Middle frontal gyrus (tissue), 1 donor: Measurements from ENCODE around the gene ANAPC5.
"Not testable (repeated sequence)": the region's sequence is repeated elsewhere in the genome, so short reads cannot be mapped to it uniquely, and the experiment has no call there.

ENCODE experiments used
- DNase-seq: peaks from one replicate; pipeline ENCODE4 v3.0.0-alpha.2; 2015; ENCODE audit warnings: low spot score; ENCODE audit errors: extremely low spot score

The ANAPC5 gene, protein sequence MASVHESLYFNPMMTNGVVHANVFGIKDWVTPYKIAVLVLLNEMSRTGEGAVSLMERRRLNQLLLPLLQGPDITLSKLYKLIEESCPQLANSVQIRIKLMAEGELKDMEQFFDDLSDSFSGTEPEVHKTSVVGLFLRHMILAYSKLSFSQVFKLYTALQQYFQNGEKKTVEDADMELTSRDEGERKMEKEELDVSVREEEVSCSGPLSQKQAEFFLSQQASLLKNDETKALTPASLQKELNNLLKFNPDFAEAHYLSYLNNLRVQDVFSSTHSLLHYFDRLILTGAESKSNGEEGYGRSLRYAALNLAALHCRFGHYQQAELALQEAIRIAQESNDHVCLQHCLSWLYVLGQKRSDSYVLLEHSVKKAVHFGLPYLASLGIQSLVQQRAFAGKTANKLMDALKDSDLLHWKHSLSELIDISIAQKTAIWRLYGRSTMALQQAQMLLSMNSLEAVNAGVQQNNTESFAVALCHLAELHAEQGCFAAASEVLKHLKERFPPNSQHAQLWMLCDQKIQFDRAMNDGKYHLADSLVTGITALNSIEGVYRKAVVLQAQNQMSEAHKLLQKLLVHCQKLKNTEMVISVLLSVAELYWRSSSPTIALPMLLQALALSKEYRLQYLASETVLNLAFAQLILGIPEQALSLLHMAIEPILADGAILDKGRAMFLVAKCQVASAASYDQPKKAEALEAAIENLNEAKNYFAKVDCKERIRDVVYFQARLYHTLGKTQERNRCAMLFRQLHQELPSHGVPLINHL

DNA sequence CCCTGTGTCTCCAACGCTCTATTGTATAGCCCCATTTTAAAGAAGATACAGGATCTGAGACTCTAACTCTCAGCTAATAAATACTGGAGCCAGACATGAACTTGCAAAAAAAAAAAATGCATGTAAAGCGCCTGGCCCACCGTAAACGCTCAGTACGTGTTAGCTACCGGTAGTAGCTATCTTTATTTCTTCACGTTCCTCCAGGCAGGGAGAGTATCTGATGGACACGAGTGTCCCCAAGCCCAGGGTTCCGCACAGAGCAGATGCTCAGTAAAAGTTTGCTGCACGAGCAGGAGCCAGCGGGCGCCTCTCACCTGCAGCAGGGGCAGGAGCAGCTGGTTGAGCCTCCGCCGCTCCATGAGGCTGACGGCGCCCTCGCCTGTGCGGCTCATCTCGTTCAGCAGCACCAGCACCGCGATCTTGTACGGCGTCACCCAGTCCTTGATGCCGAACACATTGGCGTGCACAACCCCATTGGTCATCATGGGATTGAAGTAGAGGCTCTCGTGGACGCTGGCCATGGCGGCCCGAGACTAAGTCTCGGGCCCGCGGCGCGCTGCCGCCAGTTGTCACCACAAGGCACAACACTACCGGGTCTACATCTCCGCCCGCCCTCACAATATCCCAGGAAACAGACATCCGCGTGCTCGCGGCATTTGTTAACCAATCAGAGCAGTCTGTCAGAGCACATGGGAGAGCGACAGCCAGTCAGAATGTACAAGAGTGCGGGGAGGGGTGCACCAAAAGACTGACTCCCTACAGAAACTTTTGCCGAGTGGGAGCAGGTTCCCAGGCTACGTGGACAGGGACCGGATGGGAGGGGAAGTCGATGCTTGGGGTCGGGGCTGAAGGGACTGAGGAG lies at the start of gene ANAPC5:
Gene ANAPC5 (minus strand): TSS at position 592 of the 862 bp plus-strand sequence. CDS start 71 bp downstream, at position 521.
- DNase-seq, result peak; percentile 96

DNA sequence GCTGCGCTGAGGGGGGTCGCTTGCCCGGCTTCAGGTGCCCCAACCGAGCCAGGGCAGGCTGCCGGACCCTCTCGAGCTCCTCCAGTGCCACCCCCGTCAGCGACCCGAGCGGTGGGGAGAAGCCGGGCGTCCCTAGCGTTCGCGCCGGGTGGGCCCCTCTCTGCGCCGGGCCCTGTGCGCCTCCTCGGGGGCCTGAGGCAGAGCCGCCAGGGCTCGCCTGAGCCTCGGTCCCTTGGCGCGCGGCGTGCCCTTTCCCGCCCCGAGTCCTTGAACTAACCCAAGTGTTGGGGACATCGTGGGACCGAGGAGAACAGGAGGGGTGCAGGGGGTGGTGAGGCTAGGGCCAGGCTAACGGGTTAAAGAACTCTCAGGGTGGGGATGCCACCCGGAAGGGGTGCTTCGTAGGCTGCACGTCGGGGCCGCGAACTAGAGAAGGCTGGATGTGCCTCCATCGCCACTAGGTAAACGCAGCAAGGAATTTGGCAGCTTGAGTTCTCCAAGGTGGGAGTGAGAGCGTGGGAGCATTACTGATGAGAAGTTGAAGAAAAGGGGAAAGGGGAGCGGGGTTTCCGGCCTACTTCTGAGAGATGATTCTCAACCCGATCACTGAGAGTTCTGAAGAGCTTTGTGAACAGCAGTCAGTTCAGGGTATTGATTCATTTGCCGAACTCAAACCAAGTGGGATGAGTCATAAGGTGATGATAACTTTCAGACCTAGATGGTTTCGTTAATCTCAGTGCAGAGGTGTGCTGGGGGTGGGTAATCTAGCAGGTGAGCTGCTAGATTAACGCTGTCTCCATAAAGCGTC lies 48.3 kb upstream of the ANAPC5 start:
- no peak for DNase-seq

DNA sequence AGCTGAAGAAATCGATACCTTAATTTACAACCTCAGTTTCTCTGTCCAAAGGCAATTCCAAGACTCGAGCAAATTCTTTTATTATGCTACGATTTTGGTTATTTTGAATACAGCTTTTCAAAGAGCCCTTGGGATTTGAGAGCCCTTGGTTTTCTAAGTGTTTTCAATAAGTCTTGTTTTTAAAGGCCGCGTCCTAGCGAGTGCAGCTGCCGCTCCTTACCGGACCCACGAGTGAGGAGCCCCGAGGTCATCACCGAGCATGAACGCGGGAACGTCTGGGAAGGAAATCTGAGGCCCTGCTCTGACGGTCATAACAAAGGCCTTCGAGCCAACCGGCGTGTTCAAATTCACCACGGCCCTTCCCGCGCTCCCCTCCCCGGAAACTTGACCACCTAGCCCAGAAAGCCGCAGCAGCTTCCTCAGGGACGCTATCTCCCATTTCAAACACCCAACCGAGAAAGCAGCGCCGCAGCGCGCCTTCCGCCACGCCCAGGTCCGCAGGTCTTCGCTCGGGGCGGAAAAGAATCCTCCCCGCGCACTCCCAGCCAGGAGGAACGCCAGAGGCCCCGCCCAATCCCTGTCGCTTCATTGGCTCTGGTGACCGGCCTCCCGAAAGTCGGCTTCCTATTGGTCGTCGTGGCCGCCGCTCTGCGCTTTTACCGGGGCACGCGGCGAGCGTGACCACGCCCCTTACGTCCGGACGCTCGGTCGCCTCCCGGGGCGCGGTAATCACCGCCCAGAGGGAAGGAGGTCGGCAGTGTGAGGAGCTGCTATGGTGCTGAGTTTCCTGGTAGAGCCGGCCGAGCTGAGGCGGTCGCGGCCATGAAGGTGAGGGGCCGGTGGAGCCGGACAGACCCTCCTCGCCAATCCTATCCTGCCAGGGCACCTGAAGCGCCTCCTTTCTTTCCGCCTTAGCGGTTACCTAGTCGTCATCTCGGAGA lies 47.5 kb upstream of the ANAPC5 start, which contains the start of gene RNF34:
Gene RNF34 (plus strand): TSS at position 728 of the 941 bp plus-strand sequence. CDS start 95 bp downstream, at position 823.
- DNase-seq, result peak; percentile 96

DNA sequence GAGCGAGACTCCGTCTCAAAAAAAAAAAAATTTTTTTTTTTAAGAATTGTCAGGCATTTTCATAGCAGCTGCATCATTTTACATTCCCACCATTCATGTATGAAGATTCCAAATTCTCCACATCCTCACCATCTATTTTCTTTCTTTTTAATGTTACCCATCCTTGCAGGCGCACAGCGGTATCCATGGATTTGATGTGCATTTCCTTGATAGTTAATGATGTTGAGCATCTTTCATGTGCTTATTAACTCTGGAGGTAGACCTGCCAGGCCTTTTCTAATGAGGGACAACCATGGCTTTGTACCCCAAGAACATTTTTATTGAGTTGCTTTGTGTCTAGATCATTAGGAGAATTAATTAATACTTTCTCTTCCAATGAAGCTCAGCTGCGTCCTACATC lies 46.1 kb upstream of the ANAPC5 start:
- no peak for DNase-seq

DNA sequence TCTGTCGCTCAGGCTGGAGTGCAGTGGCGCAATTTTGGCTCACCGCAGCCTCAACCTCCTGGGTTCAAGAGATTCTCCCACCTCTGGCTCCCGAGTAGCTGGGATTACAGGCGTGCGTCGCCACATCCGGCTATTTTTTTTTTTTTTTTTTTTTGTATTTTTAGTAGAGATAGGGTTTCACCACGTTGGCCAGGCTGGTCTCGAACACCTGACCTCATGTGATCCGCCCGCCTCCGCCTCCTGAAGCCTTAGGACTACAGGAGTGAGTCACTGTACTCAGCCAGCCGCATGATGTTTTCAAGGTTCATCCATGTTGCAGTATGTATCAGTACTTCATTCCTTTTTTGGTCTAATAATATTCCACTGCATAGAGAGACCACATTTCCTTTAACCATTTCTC lies 45.3 kb upstream of the ANAPC5 start:
- no peak for DNase-seq

DNA sequence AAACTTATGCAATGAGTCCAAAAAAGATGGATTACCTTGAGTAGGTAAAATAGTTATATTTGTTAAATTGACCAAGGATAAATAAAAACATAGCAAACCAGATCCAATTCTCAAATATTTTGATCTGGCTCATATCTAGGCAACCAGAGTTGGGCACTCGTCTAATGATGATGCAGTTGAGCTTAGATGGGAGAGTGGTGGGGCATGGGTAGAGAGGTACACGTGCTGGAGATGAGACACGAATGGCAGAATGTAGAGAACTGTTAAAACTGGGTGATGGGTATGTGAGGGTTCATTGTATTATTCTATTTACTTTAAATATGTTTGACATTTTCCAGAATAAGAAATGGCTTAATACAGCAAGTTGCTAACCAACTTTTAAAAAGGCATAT lies 40.1 kb upstream of the ANAPC5 start:
- no peak for DNase-seq

DNA sequence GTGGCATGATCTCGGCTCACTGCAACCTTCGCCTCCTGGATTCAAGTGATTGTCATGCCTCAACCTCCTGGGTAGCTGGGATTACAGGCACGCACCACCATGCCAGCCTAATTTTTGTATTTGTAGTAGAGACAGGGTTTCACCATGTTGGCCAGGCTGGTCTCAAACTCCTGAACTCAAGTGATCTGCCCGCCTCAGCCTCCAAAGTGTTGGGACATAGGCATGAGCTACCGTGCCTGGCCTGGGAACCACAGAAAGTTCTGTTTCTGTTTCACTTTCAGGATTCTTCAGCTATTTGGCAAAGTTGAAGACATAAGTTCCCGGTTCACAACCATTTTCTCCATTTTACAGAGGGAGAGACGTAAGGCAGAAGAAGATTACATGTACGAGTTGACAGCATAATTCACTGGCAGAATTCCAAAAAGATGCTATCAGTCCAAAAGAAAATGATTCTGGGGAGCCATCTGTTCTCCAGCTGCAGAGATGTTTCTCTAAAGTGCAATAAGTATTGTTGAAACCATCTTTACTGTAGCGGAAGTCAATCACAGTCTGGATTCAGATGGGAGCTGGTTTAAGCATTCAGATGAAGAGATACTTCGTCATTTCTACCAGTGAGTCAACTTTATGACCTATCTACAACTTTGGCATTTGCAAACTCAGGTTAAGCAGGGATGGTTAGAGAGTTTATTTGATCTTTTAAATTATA lies 39.6 kb upstream of the ANAPC5 start:
- no peak for DNase-seq

DNA sequence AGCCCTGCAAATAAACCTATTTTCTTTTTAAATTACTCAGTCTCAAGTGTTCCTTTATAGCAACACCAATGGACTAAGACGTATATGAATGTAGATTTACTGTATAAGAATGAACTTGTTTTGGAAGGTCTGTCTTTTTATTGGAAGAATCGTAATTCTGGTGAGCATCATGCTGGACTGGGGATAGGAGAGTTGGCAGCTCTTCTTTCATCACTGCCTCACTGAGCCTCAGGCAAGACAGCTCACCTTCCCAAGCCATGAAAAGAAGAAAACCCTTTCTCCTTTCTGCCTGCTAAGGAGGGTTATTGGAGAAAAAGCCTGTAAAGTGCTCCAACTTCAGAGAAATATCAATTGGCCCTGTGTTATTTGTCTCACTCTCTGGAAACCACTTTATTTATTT lies 38.6 kb upstream of the ANAPC5 start:
- no peak for DNase-seq

DNA sequence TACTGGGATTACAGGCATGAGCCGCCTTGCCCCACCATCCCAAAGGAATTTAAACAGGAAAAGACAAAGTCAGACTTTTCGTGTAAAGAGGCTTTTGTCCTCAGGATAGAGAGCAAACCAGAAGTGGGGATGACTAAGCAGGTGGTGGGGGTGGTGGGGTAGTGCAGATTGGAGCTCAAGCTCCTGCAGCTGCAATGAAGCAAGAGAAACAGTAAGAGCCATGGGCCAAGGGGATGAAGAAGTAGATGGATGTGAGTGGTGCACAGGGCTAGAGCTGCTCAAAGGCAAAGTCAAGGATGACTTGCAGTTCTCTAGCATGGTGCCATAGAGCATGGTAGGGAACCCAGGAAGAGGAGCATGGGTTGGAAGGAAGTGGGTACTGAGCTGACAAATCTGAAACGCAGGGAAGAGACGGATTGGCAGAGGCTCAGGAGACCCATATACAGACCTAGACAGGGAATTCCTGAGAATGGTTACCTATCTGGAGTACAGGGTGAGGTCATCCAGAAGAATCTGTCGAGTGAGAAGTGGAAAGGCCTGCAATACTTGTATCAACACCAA lies 36.3 kb upstream of the ANAPC5 start:
- DNase-seq, result no peak

DNA sequence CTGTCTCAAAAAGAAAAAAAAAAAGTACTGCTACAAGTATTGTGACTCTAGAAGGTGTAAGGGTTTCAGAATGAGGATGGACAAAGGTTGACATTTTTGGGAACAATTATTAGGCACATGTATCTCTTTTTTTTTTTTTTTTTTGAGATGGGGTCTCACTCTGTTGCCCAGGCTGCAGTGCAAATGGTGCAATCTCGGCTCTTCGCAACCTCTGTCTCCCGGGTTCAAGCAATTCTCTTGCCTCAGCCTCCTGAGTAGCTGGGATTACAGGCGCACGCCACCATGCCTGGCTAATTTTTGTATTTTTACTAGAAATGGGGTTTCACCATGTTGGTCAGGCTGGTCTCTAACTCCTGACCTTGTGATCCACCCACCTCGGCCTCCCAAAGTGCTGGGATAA lies 32.7 kb upstream of the ANAPC5 start:
- DNase-seq, result not testable (repeated sequence)

DNA sequence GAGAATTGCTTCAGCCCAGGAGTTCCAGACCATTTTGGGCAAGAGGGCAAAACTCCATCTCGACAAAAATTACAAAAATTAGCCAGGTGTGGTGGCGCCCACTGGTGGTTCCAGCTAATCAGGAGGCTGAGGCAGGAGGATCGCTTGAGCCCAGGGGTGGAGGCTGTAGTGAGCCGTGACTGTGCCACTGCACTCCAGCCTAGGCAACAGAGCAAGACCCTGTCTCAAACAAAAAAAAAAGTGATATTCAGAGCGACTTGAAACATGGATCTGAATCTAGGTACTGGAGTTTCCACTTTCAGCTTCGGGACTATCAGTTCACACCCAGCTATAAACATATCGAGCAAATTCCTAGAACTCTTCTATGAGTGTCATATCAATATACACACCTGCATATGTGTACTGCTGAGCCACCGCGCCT lies 31.4 kb upstream of the ANAPC5 start:
- DNase-seq, result no peak

DNA sequence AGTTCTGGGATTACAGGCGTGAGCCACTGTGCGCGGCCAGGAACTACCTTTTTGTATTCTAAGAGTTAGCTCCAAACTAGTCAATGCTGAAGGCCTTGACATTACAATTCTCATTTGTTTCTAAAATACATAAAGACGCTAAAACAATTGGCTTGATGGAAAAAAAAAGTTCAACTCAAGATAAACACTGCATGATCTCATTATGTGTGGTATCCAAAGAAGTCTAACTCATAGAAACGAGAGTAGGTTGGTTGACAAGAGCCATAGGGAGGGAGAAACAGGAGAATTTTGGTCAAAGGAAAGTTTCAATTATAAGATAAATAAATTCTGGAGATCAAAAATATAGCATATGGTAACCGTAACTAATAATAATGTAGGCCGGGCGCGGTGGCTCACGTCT lies 27.7 kb upstream of the ANAPC5 start:
- DNase-seq, result no peak

DNA sequence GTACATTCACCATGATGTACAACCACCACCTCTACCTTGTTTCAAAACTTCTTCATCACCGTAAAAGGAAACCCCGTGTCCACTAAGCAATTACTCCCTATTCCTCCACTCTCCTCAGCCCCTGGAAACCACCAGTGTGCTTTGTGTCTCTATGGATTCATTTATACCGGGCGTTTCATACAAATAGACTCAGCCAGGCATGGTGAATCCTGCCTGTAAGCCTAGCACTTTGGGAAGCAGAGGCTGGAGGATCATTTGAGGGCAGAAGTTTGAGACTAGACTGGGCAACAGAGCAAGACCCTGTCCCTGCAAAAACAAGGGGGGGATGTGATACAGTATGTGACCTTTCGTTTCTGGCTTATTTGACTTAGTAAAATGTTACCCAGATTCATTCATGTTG lies 26.5 kb upstream of the ANAPC5 start:
- DNase-seq, result no peak

DNA sequence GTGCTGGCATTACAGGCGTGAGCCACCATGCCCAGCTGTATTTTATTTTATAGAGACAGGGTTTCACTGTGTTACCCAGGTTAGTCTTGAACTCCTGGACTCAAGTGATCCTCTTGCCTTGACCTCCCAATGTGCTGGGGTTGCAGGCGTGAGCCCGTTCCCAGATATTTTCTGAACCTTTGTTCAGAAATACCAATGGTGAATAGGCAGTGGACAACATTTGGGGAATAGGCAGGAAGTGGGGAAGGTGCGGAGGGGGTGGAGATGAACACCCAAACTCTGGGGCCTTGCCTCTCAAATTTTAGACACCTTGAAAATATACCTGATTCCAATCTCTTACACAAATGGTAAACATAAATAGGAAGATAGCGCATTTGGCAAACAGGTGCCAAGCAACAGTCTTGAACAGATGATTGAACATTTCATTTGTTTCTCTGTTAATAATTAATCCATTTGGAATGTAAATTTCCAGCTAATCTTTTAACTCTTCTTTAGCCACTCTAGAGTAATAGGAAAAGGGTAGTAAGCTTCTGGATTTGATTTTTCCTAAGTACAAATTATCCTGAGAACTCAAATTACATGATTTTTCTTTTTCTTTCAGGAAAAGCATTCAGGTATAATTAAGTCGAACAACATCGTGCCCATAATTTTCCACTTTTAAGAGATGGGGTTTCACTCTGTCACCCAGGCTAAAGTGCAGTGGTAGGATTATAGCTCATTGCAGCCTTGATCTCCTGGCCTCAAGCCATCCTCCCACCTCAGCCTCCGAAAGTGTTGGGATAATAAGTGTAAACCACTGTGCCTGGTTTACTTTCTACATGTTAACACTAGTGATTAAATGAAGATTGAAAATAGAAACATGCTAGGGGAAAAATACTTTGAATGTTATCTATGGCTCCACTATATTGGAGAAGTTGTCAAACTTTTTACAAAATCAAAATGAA lies 24.8 kb upstream of the ANAPC5 start:
- DNase-seq, result no peak

DNA sequence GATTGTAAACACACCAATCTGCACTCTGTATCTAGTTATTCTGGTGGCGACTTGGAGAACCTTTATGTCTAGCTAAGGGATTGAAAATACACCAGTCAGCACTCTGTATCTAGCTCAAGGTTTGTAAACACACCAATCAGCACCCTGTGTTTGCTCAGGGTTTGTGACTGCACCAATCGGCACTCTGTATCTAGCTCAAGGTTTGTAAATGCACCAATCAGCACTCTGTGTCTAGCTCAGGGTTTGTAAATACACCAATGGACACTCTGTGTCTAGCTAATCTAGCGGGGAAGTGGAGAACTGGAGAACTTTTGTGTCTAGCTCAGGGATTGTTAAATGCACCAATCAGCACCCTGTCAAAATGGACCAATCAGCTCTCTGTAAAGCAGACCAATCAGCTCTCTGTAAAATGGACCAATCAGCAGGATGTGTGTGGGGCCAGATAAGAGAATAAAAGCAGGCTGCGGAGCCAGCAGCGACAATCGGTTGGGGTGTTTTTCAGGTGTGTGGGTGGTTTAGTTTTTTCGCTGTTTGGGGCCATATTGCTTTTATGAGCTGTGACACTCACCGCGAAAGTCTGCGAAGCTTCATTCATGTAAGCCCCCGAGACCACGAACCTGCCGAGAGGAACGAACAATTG lies 22.9 kb upstream of the ANAPC5 start:
- DNase-seq, result not testable (repeated sequence)

DNA sequence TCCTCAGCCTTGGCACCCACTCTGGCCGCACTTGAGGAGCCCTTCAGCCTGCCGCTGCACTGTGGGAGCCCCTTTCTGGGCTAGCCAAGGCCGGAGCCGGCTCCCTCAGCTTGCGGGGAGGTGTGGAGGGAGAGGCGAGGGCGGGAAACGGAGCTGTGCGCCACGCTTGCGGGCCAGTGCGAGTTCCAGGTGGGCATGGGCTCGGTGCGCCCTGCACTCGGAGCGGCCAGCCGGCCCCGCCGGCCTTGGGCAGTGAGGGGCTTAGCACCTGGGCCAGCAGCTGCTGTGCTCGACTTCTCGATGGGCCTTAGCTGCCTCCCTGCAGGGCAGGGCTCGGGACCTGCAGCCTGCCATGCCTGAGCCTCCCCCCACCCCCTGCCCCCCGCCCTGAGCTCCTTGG lies 22.1 kb upstream of the ANAPC5 start:
- DNase-seq, result not testable (repeated sequence)

DNA sequence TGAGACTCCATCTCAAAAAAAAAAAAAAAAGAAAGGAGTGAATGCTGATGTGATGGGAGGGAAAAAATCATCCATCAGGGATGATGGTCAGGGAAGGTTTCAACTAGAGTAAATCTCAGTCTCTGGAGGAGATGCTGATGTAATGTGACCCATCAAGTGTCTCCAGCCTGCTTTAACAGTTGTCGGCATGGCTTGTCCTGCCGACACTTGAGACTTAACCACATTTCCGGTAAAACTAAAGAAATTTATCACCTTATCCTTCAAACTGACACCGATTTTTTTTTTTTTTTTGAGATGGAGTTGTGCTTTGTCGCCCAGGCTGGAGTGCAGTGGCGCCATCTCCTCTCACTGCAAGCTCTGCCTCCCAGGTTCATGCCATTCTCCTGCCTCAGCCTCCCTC lies 21.5 kb upstream of the ANAPC5 start:
- DNase-seq, result no peak
